Heart right ventricle (tissue), 16 donors: ENCODE results near the gene SLC4A1AP. TPM values are rescaled to one million over a fixed set of nuclear protein-coding genes. Genes with fewer than 3 reads are reported as not detected.

Experiments used
- ATAC-seq, 8 donors: fragments of 200-7000 bp; cut with Tn5 transposase; one replicate each; pipeline ENCODE4 v1.9.1; 2020; ENCODE audit warnings: mild to moderate bottlenecking in 8 of 8, moderate library complexity in 8 of 8, moderate number of reproducible peaks in 1 of 8
- DNase-seq, 2 donors: peaks; one replicate each; pipeline ENCODE4 v3.0.0-alpha.2; 2020
- H3K27ac ChIP-seq, 10 donors: fragments of 200-600 bp; sonication (generic) in 2 of 10; one replicate each; pipeline versions ENCODE4 v1.5.0 to v1.8.0; 2020 to 2022; ENCODE audit warnings: mild to moderate bottlenecking in 3 of 10
- H3K27me3 ChIP-seq, 7 donors: fragments of 200-600 bp; one replicate each; pipeline ENCODE4 v1.8.0; 2021 to 2022; ENCODE audit warnings: mild to moderate bottlenecking in 2 of 7
- H3K36me3 ChIP-seq, 9 donors: fragments of 200-600 bp; sonication (generic) in 1 of 9; one replicate each; pipeline versions ENCODE4 v1.5.0 to v1.8.0; 2020 to 2022; ENCODE audit warnings: mild to moderate bottlenecking in 2 of 9
- H3K4me1 ChIP-seq, 9 donors: fragments of 200-600 bp; sonication (generic) in 1 of 9; one replicate each; pipeline versions ENCODE4 v1.5.0 to v1.8.0; 2020 to 2022; ENCODE audit warnings: mild to moderate bottlenecking in 4 of 9
- H3K4me3 ChIP-seq, 10 donors: fragments of 200-600 bp; sonication (generic) in 2 of 10; one replicate each; pipeline versions ENCODE4 v1.5.0 to v1.8.0; 2020 to 2022; ENCODE audit warnings: mild to moderate bottlenecking in 7 of 10, moderate library complexity in 2 of 10
- H3K9me3 ChIP-seq, 11 donors: fragments of 200-600 bp in 10 of 11; sonication (generic) in 2 of 11; one replicate each; pipeline versions ENCODE4 v1.5.0 to v1.8.0; 2013 to 2022; ENCODE audit warnings: mild to moderate bottlenecking in 2 of 11, control low read depth in 1 of 11, moderate library complexity in 1 of 11
- CTCF ChIP-seq, 9 donors: fragments of 200-600 bp; sonication (generic) in 2 of 9; IDR thresholded peaks; one replicate each; pipeline versions ENCODE4 v1.5.0 to v1.8.0; 2021 to 2022; ENCODE audit warnings: antibody characterized with exemption in 9 of 9, mild to moderate bottlenecking in 5 of 9, moderate library complexity in 1 of 9
- WGBS, 2 donors: extraction: QIAGEN DNeasy Blood & Tissue Kit; methylation state at CpG; one replicate each; pipeline ENCODE4 v1.1.7; 2013; ENCODE audit warnings: inconsistent platforms in 1 of 2; 5-methylcytosine and 5-hydroxymethylcytosine counted together
- intact Hi-C, 10 donors: fragments of 100-400 bp; cut with DNase I; formaldehyde crosslinking; loops; one replicate each; pipeline versions ENCODE4 v1.11.1 to v1.14.2; 2022
- polyA plus RNA-seq, 2 donors: library from polyadenylated mRNA; stranded (reverse); fragments of 200-250 nt; gene quantifications; one replicate each; pipeline ENCODE4 v1.2.3, GENCODE V29; 2013
- total RNA-seq, 10 donors: library from RNA; stranded (reverse); fragmentation: NEBNext Ultra II Directional in 3 of 10; extraction: Animal tissue kit (Norgen Biotek cat#: 25700) in 3 of 10; gene quantifications; one replicate each; pipeline versions ENCODE4 v1.2.1 to v1.2.4, GENCODE V29; 2021 to 2023
- donor health status: Arrhythmogenic right ventricular cardiomyopathy.
- donor health status: ischemic (EF 13 %, LVEDD 7.1; RV severe dilation, severe dysfunction).
- donor health status: healthy with polysubstance abuse.
- donor health status: DM: no; HTN: yes; CAD: no.
- donor health status: DM: no; HTN: no; CAD: no.
- donor health status: ischemic (EF 25% LVEDD 6.9; RV normal size, moderate dysfunction).
- donor health status: ischemic (EF 25% LVEDD 5.7; RV mildly dilated, moderate dysfunction).
- donor health status: healthy.
- donor health status: DM: yes; HTN: yes; CAD: no.
- donor health status: Ischemic cardiomyopathy.
- donor health status: ischemic (EF 35%, LVEDD 5.7; RV mildly dilated, moderate dysfunction).
- donor health status: nonischemic (EF 11% LVEDD 7.7; RV severe dilation, severe dysfunction).
- donor health status: DM: yes; HTN: yes; CAD: no.
- donor health status: PGD.
- donor health status: ischemic (EF 29% LVEDD 5.4; RV normal size, mild dysfunction).
- donor health status: nonischemic (EF 23%, LVEDD 6.1; RV moderate dilation, normal function).

SLC4A1AP gene
- total and polyA plus RNA-seq, 12 donors: 11.0 to 28.7 (median 22.2) TPM

GRCh38 chr2:27661371-27661770, 2.3 kb upstream of the SLC4A1AP start:
- intact Hi-C loops: no loop called here
- peaks cover 0 to 45% (median 31%) of the 10 kb centered on the region in 9 donors for H3K4me1 ChIP-seq
- H3K9me3 ChIP-seq: no peaks in the 10 kb centered on the region
- H3K36me3 ChIP-seq: peaks cover 0 to 71% (median 41%) of the 10 kb centered on the region in 9 donors
- ATAC-seq (no peak), DNase-seq (no peak)
- no peak for TF ChIP-seq CTCF (IDR thresholded peaks at IDR 0.05)
- no peak overlapping the region for H3K4me3 ChIP-seq
- 90 to 97% methylated on average over 1 of the region's 1 CpG for WGBS, 2 donors
- H3K27me3 ChIP-seq: no peaks in the 10 kb centered on the region
- H3K27ac ChIP-seq: no peak overlapping the region

GRCh38 chr2:27664154-27664574, 475 bp downstream of the SLC4A1AP start:
- Histone ChIP-seq H3K9me3 (no peaks in the 10 kb centered on the region), H3K27ac (peak overlapping the region in 9 of 10 donors; percentile 89 to 98 (median 93)), H3K36me3 (peaks cover 0 to 71% (median 47%) of the 10 kb centered on the region in 9 donors), H3K4me3 (peak overlapping the region; percentile 80 to 98 (median 89)), H3K27me3 (no peaks in the 10 kb centered on the region), H3K4me1 (peaks cover 0 to 49% (median 31%) of the 10 kb centered on the region in 9 donors)
- intact Hi-C loops: no loop called here
- TF ChIP-seq CTCF (IDR thresholded peaks at IDR 0.05): no peak
- ATAC-seq: peak in 2 of 8 donors; percentile 9 to 80
- 2 to 4% methylated on average over 28 of the region's 28 CpGs for WGBS, 2 donors
- DNase-seq: no peak

- H3K9me3 ChIP-seq: no peaks in the 10 kb centered on the region
- no peak for ATAC-seq
- no peak for DNase-seq
- intact Hi-C loops: no loop called here
- H3K27ac ChIP-seq: peak overlapping the region in 3 of 10 donors; percentile 95 to 98 (median 97)
- H3K4me1 ChIP-seq: peaks cover 0 to 49% (median 30%) of the 10 kb centered on the region in 9 donors
- H3K4me3 ChIP-seq: peak overlapping the region; percentile 80 to 98 (median 89)
- H3K27me3 ChIP-seq: no peaks in the 10 kb centered on the region
- peaks cover 0 to 71% (median 47%) of the 10 kb centered on the region in 9 donors for H3K36me3 ChIP-seq
- TF ChIP-seq CTCF (IDR thresholded peaks at IDR 0.05): no peak
- WGBS, 2 donors: 84 to 89% methylated on average over 16 of the region's 16 CpGs
Measured at GRCh38 chr2:27664622-27665363, 1.1 kb downstream of the SLC4A1AP start.

- no peak for ATAC-seq
- Histone ChIP-seq H3K27ac (peak overlapping the region in 1 of 10 donors; percentile 48), H3K4me3 (no peak overlapping the region), H3K4me1 (peaks cover 0 to 41% (median 25%) of the 10 kb centered on the region in 9 donors), H3K36me3 (peaks cover 0 to 72% (median 50%) of the 10 kb centered on the region in 9 donors), H3K27me3 (no peaks in the 10 kb centered on the region), H3K9me3 (no peaks in the 10 kb centered on the region)
- TF ChIP-seq CTCF (IDR thresholded peaks at IDR 0.05): no peak
- no peak for DNase-seq
- 65 to 67% methylated on average over 1 of the region's 1 CpG for WGBS, 2 donors
- intact Hi-C loops: no loop called here
Measured at GRCh38 chr2:27667446-27667845, 3.8 kb downstream of the SLC4A1AP start.
